PFSK-1 (cell line): ENCODE data around the gene SLC46A3.

Experiments used
- POLR2AphosphoS5 ChIP-seq: IDR thresholded peaks from 2 replicates; pipeline ENCODE4 v1.6.1; 2012; ENCODE audit warnings: low read depth, mild to moderate bottlenecking, control low read depth, low read length, moderate library complexity
- TAF1 ChIP-seq: IDR thresholded peaks from 2 replicates; pipeline ENCODE4 v1.6.1; 2012; ENCODE audit warnings: low read length, control low read depth, borderline replicate concordance; ENCODE audit not compliant: insufficient read depth
- TF ChIP-seq, protein P1 (sequence below), 2 experiments: IDR thresholded peaks; 2 replicates each; pipeline versions ENCODE4 v1.6.1 to v1.8.0; 2011 to 2012; ENCODE audit warnings: low read depth in 2 of 2, low read length in 2 of 2, control low read depth in 1 of 2, inconsistent platforms in 1 of 2, mild to moderate bottlenecking in 1 of 2, moderate library complexity in 1 of 2; ENCODE audit not compliant: insufficient read depth in 1 of 2

DNA sequence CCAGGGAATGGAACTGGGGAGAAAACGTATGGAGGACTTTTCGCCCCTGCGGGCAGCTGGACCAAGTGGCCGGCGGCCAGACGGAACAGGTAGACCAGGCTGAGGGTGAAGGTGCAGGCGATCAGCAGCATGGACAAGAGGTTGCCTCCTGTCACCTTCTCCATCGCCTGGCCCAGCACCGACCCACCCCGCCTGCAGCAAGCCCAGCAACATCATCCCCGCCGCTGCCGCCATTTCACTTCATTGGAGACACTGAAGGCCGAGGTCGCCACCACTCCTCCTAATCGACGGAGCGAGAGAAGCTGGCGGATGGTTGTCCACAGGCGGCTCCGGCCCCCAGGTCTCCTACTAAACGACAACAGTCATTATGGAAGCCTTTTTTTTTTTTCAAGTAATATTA, 5.0 kb upstream of the SLC46A3 start:
- TF ChIP-seq, protein P1, sequence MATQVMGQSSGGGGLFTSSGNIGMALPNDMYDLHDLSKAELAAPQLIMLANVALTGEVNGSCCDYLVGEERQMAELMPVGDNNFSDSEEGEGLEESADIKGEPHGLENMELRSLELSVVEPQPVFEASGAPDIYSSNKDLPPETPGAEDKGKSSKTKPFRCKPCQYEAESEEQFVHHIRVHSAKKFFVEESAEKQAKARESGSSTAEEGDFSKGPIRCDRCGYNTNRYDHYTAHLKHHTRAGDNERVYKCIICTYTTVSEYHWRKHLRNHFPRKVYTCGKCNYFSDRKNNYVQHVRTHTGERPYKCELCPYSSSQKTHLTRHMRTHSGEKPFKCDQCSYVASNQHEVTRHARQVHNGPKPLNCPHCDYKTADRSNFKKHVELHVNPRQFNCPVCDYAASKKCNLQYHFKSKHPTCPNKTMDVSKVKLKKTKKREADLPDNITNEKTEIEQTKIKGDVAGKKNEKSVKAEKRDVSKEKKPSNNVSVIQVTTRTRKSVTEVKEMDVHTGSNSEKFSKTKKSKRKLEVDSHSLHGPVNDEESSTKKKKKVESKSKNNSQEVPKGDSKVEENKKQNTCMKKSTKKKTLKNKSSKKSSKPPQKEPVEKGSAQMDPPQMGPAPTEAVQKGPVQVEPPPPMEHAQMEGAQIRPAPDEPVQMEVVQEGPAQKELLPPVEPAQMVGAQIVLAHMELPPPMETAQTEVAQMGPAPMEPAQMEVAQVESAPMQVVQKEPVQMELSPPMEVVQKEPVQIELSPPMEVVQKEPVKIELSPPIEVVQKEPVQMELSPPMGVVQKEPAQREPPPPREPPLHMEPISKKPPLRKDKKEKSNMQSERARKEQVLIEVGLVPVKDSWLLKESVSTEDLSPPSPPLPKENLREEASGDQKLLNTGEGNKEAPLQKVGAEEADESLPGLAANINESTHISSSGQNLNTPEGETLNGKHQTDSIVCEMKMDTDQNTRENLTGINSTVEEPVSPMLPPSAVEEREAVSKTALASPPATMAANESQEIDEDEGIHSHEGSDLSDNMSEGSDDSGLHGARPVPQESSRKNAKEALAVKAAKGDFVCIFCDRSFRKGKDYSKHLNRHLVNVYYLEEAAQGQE (IDR thresholded peaks at IDR 0.05; ENCODE audit: insufficient read depth in 1 of 2, low read depth in 2 of 2, low read length in 2 of 2): no peak
- TF ChIP-seq POLR2AphosphoS5: no peak
- no peak for TF ChIP-seq TAF1
